Endometrium (tissue), 2 donors: Measurements from ENCODE around the gene PTPRU.
"Not testable (repeated sequence)": the region's sequence is repeated elsewhere in the genome, so short reads cannot be mapped to it uniquely, and the experiment has no call there.

Experiments
- FAIRE-seq: peaks from 2 replicates; lab custom pipeline; 2012; peaks lifted over from hg19 to GRCh38; lab: Jason Lieb, UNC
- donor health status: control.
- donor health status: control.

PTPRU gene

GRCh38 chr1:29290414-29290985 is 54.2 kb downstream of the PTPRU start:
- no peak for FAIRE-seq

DNA sequence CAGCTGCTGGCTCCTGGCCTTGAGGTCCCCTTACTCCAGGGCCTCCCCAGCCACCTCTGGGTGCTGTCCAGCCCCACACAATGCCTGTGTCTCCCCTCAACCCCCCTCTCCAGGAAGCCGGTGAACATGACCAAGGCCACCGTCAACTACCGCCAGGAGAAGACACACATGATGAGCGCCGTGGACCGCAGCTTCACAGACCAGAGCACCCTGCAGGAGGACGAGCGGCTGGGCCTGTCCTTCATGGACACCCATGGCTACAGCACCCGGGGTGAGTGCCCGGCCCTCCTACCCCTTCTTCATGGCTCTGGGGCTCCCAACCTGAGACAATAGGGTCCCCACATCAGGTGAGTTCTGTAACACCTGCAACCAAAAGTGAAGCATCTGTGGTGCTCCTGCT is 55.4 kb downstream of the PTPRU start:
- FAIRE-seq: no peak

DNA sequence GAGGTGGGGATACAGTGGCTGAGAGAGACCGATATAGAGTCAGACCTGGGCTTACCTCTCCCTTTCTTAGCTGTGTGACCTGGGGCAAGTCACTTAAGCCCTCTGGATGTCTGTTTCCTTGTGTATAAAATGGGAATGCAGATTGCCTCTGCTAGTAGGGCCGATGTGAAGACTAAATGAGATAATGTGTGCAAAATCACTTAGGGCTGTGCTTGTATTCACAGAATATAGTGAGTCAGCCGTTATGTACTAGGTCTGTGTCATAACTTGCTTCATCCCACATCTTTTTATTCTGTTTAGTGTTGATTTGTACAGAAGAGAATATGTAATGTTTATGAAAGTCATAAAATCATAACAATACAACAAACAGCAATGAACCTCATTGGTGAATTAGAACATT is 56.0 kb downstream of the PTPRU start:
- FAIRE-seq: no peak

DNA sequence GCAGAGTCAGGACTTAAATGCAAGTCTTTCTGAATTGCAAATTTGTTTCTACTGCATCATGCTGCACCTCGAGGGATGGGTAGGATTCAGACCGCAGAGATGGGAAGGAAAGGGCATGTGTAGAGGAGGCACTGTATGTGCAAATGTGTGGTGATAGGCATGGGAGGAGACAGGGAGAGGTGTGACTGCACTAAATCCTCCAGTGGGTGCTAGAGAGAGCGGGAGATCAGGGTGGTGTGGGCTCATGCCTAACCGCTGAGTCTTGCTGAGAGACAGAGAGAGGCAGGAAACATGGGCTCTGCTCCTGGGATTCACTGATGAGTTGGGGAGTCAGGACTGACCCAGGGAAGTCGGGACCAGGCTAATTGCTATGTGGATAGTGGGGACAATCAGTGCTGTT is 61.1 kb downstream of the PTPRU start:
- no peak for FAIRE-seq

GRCh38 chr1:29298246-29298645 is 61.9 kb downstream of the PTPRU start:
- FAIRE-seq: no peak

DNA sequence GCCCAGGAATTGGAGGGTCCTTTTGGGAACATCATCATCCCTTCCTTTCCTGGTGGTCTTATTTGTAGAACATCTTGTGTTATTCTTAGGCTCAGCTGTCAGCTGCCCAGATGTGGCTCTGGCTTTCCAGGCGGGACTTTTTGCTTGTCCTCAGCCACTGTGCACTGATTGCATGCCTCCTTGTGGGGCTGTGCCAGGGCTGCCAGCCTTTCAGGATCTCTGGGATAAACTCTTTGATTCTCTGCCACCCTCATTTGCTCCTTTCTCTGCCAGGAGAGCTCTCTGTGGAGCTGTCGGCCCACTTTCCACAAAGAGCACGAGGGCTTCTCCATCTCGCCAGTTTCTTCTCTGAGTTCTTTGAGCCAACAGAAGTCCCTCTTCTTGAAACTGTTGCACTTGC is 63.1 kb downstream of the PTPRU start:
- FAIRE-seq: no peak

DNA sequence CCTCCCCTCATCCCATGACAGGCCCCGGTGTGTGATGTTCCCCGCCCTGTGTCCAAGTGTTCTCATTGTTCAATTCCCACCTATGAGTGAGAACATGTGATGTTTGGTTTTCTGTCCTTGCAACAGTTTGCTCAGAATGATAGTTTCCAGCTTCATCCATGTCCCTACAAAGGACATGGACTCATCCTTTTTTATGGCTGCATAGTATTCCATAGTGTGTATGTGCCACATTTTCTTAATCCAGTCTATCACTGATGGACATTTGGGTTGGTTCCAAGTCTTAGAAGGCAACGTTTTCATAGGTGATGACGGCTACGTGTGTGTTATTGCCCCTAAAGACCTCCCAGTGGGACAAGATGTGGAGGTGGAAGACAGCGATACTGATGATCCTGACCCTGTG is 65.4 kb downstream of the PTPRU start:
- not testable (repeated sequence) for FAIRE-seq

DNA sequence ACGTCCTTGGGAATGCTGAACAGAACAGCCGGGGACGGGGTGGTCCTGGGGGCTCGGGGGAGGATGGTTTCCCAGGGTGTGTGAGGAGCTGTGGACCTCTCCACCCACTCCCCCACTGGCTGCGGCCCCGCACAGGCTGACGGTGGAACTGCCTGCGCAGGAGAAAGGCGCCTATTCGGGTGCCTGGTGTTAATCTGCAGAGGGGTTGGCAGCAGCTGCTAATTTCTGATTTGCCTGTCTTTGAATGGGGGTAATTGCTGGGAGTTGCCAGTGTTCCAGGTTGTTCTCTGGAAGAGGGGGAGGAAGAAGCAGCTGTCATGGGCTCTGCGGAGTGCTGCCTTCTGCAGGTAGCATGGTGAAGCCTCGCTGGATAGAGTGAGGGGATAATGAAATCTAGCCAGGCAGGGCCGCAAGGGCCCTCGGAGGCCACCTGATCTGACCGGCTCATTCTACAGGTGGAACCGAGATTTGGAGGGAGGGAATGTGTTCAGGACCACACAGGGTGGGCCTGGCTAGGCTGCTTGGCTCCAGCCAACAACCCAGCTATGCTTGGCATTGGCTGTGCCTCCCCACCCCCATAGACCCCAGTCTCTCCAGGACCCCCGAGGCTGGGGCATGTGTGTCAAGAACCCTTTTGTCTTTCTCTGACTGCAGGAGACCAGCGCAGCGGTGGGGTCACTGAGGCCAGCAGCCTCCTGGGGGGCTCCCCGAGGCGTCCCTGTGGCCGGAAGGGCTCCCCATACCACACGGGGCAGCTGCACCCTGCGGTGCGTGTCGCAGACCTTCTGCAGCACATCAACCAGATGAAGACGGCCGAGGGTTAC is 67.1 kb downstream of the PTPRU start:
- FAIRE-seq: no peak

DNA sequence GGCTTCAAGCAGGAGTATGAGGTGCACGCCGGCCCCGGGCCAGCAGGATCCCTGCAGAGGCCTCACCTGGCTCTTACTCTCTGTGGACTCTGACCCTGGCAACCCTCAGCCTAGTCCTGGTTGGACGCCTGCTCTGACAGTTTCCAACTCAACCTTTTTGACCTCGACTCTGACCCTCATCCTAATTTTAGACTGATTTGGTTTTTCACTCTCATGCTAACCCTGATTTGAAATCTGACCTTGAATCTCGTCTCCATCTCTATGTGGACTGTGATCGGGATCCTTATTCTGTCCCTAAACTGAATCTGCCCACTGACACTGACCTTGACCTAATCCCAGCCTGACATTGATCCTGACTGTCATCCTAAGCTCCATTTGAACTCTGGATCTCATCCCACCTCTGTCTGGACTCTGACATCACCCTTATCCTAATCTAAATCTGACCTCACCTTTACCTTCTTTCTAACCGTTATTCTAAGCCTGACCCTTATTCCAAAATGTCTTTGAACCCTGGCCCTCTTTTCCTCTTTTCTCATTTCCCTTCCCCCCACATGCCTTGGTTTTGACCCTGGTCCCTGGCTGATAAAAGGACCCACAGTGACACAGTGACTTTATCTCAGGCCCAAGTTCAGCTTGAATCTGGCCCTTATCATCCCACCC is 67.8 kb downstream of the PTPRU start:
- FAIRE-seq: no peak

DNA sequence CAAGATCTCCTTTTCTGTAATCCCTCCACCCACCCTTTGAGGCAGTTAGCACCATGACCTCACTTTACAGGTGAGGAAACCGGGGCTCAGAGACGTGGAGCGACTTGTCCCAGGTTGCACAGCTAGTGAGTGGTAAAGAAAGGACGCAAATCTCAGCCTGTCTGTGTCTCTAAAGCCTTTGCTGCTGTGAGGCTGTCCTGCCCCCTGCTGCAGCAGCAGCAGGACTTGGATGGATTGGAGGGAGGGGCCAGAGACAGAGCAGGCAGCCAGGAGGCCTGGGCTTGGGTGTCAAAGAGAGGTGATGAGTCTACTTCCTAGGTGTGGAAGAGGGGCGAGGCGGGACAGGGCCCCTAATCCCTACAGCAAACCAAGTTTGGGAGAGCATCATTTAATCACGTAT is 69.6 kb downstream of the PTPRU start:
- FAIRE-seq: no peak

DNA sequence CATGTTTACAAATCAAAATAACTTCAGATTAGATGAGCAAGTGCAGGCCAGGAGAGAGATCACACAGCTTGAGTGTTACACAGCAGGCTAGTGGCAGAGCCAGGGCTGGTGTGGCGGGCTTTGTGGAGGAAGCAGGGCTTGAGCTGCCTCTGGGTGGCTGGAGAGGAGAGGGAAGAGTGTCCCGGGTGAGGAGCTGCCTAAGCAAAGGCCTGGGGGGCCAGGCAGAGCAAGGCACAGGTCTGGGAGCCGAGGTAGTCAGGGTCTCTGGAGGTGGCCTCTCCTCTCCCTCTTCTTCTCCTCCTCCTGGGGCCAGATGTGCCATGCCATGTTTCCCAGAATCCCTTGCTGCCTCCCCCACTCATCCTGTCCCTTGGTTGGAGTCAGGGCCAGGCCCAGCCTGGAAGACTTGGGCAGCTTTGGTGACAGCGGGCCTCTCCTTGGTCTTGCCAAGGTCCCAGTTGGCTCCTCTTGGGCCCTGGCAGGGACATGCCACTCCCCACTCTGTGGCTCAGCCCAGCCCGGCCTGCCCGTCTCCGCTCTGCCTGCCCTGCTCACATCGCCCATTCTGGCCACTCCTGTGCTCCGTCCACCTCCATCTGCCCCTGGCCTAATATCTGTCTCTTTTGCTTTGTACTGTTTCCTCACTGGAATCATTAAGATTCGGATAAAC is 70.3 kb downstream of the PTPRU start:
- no peak for FAIRE-seq

DNA sequence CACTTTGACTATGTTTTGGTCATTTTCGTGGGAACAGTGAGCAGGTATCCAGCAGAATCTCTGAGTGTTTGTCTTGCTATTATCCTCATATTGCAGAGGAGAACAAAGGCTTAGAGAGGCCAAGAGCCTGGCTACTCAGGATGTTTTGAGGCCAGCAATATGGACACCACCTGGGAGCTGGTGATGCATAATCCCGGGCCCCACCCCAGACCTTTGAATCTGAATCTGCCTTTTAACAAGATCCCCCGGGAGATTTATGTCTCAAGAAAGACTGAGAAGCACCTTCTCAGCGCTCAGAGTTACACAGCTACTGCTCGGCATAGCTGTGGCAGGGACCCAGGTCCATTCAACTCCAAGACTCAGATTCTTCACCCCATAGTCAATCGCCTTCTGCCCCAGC is 72.8 kb downstream of the PTPRU start:
- no peak for FAIRE-seq

- no peak for FAIRE-seq
Measured at GRCh38 chr1:29309621-29310020, 73.3 kb downstream of the PTPRU start.

GRCh38 chr1:29310616-29311180 is 74.4 kb downstream of the PTPRU start:
- no peak for FAIRE-seq

- no peak for FAIRE-seq
Measured at GRCh38 chr1:29311352-29312030, 75.2 kb downstream of the PTPRU start.

DNA sequence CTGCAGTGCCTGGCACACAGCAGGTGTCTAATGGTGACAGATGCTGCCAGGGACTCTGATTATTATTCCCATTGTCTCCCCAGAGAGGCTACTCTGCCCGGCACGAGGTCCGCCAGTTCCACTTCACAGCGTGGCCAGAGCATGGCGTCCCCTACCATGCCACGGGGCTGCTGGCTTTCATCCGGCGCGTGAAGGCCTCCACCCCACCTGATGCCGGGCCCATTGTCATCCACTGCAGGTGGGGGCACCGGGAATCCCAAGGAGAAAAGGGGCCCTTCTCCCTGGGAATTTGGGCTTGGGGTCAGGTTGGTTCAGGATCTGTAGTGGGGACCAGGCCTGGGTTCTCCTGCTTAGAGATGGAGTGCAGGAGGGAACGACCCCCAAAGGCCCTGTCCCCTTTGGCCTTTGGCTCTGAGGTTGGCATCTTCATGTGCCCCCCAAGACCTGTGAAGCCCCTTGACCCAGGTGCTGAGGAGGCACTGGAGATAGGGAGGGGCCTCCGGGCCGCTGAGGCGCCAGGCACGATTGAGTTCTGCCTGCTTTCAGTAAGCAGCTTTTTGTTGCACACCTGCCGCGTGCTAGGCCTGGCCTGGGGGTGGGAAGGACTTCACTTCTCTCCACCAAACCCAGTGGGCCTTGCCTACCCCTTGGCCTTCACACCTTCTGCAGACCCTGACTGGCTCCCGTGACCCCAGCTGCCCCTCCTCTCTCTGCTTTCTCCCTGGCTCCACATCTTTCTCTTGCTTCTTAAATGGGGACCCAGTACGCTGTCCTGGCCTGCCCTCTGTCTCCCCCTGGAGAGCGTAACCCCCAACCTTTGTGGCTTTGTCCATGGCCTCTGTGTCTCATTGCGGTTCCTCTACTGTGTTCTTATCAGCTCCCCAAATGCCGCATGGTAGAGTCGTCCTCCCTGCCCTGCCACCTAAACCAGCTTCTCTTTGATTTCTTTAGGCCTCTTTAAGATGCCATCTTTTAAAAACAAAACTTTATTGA is 76.4 kb downstream of the PTPRU start:
- no peak for FAIRE-seq

DNA sequence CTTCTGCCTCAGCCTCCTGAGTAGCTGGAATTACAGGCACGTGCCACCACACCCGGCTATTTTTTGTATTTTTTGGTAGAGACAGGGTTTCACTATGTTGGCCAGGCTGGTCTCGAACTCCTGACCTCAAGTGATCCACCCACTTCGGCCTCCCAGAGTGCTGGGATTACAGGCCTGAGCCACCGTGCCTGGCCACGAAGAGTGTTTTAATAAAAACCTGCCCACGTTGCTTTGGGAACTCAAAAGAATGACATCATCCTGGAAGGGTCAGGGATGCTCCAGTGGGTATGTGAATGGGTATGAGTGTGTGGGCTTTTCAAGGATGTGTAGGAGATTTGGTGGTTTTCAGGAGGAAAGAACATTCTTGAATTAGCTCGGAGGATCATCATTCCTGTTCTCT is 78.4 kb downstream of the PTPRU start:
- FAIRE-seq: not testable (repeated sequence)

- no peak for FAIRE-seq
Measured at GRCh38 chr1:29315262-29315661, 78.9 kb downstream of the PTPRU start.

DNA sequence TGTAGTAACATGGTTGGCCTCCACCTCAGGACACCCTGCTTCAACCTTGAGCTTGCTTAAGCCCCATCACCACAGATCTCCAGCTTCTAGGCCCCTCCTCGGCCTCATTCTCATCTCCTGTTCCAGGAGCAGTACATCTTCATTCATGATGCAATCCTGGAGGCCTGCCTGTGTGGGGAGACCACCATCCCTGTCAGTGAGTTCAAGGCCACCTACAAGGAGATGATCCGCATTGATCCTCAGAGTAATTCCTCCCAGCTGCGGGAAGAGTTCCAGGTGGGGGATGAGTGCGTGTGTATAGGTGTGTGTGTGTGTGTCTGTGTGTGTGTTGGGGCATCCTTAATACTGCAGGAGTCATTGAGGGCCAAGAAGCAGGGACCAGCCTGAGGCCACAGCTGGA is 79.6 kb downstream of the PTPRU start:
- FAIRE-seq: no peak

DNA sequence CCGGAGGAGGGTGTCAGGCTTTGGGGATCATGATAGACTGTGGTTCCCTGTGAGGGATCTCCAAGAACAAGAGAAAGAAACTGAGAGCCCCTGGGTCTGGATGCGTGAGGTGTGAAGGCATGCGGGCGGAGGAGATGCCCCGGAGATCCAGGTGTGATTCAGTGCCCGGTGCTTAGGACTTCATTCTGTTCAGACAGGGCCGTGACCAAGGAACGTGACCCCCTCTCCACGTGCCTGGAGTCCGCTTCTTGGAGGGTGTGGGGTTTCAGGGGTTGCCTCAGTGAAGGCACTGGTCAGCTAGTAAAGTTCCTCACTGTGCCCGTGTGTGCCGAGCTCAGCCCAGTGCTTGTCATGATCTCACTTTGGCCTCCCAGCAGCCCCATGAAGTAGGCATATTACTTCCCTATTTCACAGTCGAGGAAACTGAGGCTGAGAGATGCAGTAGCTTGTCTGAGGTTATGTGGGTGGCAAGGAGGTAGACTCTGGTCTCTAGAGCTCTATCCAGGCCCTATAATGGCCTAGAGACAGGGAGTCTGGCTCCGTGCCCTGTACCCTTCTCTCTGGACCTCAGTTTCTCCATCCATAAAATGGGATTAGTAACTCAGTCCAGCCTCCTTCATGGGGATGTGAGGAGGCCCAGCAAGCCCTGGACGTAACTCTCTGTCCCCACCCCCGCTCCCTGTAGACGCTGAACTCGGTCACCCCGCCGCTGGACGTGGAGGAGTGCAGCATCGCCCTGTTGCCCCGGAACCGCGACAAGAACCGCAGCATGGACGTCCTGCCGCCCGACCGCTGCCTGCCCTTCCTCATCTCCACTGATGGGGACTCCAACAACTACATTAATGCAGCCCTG is 81.0 kb downstream of the PTPRU start:
- FAIRE-seq: no peak
